Ishikawa (cell line): ENCODE results near the gene AQR.

Experiments
- EP300 ChIP-seq: IDR thresholded peaks from 2 replicates; pipeline ENCODE4 v1.6.1; 2012; ENCODE audit warnings: borderline replicate concordance
- FOXM1 ChIP-seq: IDR thresholded peaks from 2 replicates; pipeline ENCODE4 v1.6.1; 2012; ENCODE audit warnings: low read depth, borderline replicate concordance
- RAD21 ChIP-seq: IDR thresholded peaks from 2 replicates; pipeline ENCODE4 v1.6.1; 2012; ENCODE audit warnings: low read depth
- REST ChIP-seq: IDR thresholded peaks from 2 replicates; pipeline ENCODE4 v1.6.1; 2012; ENCODE audit warnings: low read depth, mild to moderate bottlenecking
- TAF1 ChIP-seq: IDR thresholded peaks from 2 replicates; pipeline ENCODE4 v1.6.1; 2012; ENCODE audit warnings: low read depth, mild to moderate bottlenecking
- ZBTB7A ChIP-seq: IDR thresholded peaks from 2 replicates; pipeline ENCODE4 v1.6.1; 2012; ENCODE audit warnings: low read depth

GRCh38 chr15:34892963-34893591, 76.5 kb downstream of the AQR start:
- TF ChIP-seq REST (no peak), ZBTB7A (no peak), FOXM1 (no peak), TAF1 (no peak), EP300 (no peak), RAD21 (no peak)
